Fibroblast of lung (primary cell): Measurements from ENCODE around the gene GSE1.

Experiments
- CTCF ChIP-seq, 2 donors: IDR thresholded peaks in 1 of 2; conservative IDR thresholded peaks in 1 of 2; 1 replicate in 1 of 2; 2 replicates in 1 of 2; pipeline ENCODE4 v1.5.1; 2011 to 2012; ENCODE audit warnings: low read length in 2 of 2, control low read depth in 1 of 2, inconsistent platforms in 1 of 2, low read depth in 1 of 2, mild to moderate bottlenecking in 1 of 2
- EZH2 ChIP-seq: IDR thresholded peaks from 2 replicates; pipeline ENCODE4 v1.5.1; 2012; ENCODE audit warnings: low read length, control low read depth, mild to moderate bottlenecking; ENCODE audit errors: missing control alignments

GRCh38 chr16:85620374-85620773 lies 7.3 kb downstream of the GSE1 start:
- TF ChIP-seq CTCF (conservative IDR thresholded peaks at IDR 0.05 in 1 of 2, IDR thresholded peaks at IDR 0.05 in 1 of 2; ENCODE audit: low read depth in 1 of 2, low read length in 2 of 2) (no peak), EZH2 (no peak)
